GM18508 (cell line): ENCODE measurements around the gene TULP4.
"Not testable (repeated sequence)": the region's sequence is repeated elsewhere in the genome, so short reads cannot be mapped to it uniquely, and the experiment has no call there.

ENCODE experiments used
- ATAC-seq: cut with Tn5 transposase; IDR thresholded peaks from one replicate; pipeline ENCODE4 v1.9.1; 2021; ENCODE audit warnings: moderate number of reproducible peaks; ENCODE audit not compliant: insufficient read depth, unreplicated experiment

TULP4 gene

DNA sequence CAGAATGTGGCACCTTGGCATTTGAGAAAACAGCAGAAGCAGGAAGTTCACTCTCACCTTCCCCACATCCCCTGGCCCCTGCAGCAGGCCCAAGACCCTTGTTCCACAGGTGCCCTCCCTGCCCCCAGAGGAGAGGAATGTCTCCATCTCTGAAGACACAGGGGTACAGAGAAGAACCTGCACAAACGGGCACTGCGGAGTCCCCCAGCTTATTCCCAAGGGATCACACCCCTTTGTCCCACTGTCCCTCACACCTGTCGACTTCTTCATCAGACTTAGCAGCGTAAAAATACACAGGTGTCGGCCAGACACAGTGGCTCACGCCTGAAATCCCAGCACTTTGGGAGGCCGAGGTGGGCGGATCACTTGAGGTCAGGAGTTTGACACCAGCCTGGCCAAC, 204.8 kb downstream of the TULP4 start:
- ATAC-seq = no peak

DNA sequence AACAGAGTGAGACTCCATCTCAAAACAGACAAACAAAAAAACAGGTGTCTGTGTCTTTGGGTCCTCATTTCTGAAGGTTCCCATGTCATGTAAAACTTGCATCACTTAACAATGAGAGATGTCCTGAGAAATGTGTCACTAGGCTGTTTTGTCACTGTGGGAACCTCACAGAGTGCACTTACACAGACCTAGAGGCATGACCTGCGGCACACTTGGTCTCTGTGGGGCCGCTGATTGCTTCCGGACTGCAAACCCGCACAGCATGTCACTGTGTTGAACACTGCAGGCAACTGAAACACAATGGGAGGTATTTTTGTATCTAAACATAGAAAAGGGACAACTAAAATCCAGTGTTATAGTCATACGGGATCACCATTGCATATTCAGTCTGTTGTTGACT, 205.3 kb downstream of the TULP4 start:
- ATAC-seq = no peak

DNA sequence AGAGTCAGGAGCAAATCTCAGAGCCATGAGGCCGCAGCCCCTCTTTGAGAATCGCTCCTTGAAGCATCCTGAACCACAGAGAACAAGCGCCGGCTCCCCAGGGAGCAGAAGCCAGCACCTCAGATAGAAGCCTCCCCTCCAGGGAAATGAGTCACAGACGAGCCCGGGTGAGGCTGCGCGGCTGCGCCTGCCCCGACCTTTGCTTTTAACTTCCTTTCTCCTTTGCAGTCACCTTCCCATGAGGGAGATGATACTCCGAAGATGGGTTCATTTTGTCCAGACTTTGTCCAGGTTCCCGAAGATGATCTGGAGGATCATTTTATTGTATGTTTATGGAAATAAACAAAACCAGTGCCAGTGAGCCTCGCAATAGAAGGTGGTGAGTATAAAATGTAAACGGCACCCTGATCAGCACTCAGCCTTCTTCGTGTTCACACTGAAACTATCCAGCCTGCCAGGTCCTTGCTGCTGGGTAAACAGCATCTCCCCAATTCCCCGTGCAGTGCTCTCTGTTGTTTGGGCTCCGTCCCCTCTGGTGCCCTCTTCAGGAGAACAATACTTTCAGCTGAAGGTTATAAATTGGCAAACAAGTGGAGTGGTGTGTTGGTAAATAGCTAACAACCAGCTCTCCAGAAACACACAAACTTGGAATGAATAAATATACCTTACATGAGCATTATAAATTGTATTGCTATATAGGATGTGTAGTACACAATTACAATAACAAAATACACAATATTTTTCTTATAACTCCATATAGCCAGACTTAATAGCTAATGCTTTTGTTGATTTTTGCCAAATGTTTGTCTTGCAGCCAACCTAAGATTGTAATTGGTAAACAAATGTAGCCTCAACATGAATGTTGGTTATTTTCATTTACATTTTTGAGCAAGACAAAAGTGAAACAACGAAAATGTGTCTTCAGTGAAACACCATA, 206.2 kb downstream of the TULP4 start:
- ATAC-seq = peak; percentile 64

DNA sequence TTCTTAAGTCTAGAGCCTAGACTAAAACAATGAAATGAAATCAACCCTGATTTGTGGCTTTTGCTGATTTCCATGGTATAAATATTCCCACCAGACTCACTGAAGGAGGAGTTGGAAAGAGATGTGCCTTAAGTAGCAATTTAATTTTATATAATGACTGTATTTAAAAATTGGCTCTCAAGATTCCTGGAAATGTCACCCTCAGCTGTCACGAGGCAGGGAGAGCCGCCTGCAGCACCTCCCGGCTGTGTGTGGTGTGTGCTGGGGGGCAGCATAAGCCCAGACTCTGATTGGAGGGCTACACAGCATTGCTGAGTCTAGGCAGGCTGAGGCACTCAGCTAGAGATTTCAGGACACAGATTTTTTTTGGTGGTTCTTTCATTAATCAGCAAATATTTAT, 207.0 kb downstream of the TULP4 start:
- ATAC-seq = no peak

DNA sequence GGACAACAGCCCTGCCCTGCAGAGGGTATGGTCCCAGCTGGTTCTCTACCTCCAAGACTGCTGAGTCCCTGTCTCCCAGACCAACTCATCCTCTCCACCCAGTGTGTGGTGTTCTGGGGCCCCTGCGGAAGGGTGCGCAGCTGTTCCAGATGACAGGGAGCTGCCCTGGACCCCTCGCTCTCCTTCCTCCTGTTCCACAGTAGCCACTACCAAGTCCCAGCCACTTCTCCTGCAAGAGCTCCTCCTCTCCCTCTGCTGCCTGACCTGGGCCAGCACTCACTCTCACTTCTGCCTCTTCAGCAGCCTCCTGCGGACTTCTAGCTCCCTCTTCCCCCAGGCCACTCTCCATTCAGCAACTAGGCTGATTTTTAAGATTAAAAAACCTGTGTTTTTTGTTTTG, 207.5 kb downstream of the TULP4 start:
- no peak for ATAC-seq

DNA sequence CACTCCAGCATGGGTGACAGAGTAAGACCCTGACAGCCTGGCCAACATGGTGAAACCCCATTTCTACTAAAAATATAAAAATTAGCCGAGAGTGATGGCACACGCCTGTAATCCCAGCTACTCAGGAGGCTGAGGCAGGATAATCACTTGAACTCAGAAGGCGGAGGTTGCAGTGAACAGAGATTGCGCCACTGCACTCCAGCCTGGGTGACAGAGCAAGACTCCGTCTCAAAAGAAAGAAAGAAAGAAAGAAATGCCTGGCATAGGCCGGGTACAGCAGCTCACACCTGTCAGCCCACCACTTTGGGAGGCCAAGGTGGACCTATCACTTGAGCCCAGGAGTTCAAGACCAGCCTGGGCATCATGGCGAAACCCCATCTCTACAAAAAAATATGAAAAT, 208.7 kb downstream of the TULP4 start:
- ATAC-seq = not testable (repeated sequence)

DNA sequence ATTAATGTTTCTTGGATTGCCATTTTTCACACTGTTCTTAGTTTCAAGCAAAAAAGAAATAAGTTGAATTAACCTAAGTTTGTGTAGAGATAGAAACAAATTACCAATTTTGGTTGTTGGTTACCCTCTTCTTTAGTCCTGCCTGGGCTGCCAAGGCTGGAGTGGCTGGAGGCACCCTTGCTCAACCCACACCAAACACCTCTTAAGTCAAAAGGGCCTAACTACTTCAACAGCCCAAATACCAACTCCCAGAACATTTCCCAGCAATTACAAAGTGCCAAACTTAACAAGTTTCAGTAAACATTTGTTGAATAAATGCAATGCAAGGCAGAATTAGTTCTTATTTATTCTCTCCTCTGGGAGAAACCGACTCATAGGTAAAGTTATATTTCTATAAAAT, 209.5 kb downstream of the TULP4 start:
- no peak for ATAC-seq

DNA sequence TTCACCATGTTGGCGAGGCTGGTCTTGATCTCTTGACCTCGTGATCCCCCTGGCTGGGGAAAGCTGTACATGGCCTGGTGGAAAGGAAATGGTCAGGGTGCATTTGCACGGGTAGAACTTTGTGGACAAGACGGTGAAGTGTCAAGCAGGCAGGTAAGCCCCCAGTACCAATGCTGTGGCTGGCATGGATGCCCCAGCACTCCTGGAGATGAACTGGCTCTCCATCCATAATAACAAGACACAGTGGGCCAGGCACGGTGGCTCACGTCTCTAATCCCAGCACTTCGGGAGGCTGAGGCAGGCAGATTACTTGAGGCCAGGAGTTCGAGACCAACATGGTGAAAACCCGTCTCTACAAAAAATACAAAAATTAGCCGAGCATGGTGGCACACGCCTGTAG, 210.4 kb downstream of the TULP4 start:
- ATAC-seq = no peak

DNA sequence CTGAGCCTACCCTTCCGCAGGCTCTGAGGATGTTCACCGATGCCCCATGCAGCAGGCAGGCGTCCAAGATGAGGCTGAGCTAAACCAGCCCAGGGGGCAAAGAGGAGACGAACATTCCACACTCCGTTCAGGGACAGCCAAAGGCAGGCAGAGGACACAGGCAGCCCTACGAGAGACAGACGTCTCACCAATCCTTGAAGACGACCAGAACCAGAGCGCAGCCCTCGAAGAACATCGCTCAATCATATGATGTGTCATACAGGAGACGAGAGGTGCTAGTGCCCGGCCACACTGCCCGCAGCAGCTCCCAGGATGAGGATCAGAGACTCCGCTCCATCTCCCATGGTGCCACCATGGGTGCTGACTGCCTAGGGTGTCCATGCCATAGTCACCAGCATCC, 212.0 kb downstream of the TULP4 start:
- no peak for ATAC-seq

DNA sequence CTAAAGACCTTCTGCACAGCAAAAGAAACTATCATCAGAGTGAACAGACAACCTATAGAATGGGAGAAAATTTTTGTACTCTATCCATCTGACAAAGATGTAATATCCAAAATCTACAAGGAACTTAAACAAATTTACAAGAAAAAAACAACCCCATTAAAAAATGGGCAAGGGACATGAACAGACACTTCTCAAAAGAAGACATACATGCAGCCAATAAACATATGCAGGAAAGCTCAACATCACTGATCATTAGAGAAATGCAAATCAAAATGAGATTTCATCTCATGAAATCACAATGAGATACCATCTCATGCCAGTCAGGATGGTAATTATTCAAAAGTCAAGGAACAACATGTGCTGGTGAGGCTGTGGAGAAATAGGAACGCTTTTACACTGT, 215.6 kb downstream of the TULP4 start:
- ATAC-seq = not testable (repeated sequence)

DNA sequence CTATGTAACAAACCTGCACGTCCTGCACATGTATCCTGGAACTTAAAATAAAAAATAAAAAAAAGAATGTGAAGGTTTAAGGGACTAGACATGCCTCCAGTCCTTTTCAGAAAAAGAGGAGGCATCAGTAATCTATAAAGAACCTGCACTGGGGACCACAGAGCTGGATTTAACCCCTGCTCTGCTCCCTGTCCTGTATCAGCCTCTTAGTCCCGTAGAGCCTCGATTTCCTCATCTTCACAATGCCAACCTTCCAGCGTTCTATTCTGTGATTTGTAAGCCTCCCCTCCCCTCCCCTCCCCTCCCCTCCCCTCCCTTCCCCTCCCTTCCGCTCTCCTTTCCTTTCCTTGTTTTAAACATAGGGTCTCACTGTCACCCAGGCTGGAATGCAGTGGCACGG, 216.6 kb downstream of the TULP4 start:
- no peak for ATAC-seq

DNA sequence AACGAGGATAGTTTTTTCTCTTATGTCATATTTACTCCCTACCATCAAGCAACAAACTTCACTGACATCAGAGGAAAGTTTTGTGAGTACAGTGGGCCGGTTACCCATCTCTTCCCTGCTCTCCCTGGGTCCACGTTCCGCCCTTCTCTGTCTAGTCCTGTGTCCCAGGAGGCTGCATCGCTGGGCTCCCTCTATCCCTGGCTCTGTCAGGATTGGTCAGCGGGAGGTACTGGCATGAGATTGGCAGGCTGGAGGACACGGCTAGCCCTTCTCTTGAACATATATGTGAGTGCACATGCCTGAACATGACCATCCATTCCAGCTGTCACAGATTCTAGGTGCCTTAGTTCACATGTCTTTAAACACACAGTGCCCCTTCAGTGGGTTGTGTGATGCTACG, 217.4 kb downstream of the TULP4 start:
- ATAC-seq = no peak

DNA sequence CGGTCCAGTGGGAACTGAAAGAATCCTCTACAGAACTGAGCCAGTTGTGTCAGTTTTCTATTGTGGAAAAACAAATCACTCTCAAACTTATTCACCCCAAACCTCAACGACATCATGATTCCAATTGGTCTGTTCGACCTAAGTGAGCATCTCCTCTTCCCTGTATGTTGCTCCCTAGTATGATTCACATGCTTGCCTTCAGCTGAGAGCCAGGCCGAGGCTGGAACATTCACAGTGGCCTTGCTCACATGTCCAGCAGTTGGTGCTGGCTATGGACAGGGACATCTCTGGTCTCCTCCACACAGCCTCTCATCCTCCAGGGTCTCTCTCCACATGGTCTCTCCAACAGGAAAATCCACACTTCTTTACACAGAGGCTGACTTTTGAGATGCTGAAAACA, 219.3 kb downstream of the TULP4 start:
- ATAC-seq = no peak

DNA sequence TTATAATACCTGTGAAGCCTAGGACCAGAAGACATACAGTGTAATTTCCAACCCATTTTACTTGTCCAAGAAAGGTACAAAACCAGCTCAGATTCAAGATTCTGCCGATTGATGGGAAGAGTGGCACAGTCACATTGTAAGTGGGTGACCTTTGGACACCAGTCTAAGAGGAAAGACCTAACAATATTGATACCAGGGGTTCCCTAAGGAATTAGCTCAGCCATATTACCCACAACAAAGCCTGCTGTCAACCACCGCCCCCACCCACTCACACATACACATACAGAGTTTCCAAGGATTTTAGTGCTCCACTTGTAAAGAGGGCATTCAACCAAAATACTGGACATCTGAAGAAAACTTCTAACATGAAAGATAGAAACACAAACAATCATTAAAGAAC, 219.7 kb downstream of the TULP4 start:
- ATAC-seq = no peak

DNA sequence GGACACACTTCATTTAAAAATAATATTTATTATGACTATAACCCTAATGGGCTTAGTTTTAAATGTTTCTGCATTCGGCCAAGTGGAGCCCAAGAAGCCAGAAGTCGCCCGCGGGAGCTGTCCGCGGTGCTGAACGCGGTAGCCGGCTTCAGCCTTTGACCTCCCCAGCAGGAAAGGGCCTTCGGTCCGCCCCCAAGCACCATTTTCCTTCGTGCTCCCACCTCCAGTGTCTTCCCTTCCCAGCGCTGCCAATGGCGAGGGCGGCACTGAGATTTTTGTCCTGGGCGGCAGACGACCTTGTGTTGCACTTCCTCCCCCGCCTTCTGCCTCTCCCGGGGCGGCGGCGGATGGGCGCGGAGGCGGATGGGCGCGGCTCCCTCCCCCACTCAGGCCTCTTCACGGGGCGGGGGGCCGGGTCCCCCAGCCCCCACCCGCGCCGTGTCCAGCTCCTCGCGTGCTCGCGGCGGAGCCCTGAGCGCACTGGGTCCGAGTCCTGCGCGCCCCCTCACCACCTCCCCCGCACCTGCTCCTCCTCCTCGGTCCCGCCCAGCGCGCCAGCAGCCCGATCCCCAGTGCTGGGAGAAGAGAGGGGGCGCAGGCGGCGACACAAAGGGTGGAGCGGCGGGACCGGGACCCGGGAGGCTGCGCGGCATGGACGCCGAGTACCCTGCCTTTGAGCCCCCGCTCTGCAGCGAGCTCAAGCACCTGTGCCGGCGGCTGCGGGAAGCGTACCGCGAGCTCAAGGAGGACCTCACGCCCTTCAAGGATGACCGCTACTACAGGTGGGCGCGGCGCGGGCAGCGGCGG, 224.0 kb downstream of the TULP4 start:
- ATAC-seq = no peak

DNA sequence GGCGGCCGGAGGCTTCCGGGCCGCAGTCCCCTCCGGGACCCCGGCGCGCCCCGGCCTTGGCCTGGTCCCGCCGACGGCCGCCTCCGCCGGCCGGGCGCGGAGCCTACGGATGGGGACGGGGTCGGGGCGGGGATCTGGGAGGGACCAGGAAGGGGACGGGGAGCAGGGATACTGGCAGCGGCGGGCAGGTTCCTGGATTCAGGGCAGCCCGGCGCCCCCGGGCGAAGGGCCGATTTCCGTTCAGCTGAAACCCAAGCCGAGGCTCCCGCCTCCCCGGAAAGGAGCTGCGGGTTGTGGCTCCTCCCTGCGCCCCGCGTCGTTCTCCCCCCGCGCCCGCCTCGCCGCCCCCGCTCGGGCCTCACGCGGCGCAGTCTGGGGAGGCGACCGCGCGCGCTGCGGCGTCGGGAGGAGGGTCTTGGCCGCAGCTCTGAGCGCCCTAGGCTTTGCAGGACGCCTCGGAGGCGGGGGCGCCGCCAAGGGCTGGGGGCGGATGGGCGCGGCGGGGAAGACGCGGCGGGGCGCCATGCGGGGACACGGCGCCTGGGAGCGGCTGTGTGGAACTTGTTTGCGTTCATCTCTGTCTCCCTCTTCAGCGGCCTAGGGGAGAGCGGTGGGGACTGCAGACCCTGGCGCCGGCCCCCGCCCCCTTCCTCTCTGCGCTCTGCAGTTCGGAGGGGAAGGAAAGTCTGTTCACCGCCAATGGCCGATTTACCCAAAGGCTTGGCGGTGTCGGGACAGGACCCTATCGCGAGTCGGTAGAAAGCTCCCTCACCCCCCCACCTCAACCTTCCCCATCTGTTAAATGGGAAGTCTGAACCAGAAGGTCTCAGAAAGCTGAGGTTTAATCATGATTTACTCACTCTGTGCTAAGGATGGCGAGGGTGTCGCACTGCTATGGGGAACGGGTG, 224.9 kb downstream of the TULP4 start:
- ATAC-seq = no peak

DNA sequence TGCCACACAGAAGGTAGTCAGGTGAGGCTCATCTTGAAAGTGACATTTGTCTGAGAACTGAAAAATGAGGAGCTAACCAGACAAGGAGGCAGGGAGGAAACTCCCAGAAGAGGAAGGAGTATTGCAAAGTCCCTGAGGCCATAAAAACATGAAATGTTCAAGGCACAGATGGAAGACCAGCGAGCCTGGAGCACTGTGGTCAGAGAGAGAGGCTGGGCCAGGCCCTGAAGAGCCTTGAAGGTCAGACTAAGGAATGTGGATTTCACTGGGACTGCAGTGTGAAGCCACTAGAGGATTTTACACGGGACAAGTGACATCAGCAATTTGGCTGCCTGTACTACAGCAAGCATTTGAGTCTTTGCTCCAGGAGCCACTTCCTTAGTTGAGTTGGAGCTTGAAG, 226.5 kb downstream of the TULP4 start:
- no peak for ATAC-seq

DNA sequence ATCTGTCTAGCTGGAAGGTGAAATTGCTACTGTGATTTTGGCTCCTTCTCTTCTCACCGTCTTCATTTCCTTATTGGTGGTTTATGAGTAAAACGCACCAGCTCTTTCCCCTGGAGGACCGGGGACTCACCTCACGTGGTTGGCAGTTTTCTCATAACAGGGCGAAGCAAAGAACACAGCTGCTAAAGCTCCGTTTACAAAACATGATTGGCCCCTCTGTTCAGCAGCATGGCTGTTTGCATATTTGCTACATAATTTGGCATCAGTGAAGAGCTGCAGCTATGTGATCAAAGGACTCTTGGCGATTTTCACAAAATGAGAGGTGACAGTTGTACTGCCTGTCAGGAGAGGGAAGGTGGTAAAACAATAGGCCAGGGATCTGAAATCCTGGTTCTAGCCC, 227.1 kb downstream of the TULP4 start:
- ATAC-seq = no peak

DNA sequence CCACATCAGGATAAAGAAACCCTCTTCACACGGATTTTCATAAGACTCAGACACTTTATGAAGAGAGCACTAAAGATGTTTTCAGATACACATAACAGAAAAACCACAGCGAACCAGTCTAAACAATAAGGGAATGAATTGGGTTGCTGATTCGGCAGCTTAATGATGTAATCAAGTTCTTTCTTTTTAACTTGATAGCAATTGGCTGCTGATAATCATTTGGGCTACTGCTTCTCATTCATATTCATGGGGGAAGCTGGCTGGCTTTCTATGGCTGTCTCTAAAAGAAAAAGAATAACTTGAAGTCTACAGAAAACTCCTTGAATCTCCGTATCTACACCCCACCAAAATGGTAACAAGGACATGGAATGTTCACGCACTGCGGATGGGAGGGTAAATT, 227.6 kb downstream of the TULP4 start:
- no peak for ATAC-seq

DNA sequence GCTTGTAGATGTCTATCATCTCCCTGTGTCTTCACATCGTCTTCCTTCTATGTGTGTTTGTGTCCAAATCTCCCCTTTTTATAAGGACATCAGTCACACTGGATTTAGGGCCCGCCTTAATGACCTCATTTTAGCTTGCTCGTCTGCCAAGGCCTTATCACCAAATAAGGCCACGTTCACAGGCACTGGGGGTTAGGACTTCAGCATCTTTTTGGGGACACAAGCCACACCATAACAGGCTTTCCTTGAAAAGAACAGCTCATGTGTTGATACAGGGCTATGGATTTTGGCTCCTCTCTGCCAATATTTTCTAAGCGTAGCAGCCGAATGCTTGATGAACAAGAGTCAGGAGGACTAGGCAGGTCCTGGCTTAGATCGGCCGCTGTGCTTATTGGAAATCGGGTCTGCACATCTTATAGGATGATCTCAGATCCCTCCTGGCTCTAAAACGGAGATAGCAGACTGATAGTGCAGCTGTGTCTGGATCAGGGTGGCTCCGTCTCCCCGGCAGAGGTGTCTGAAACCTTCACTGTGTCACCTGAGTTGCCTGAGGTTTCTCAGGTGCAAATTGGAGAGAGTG, 231.4 kb downstream of the TULP4 start:
- no peak for ATAC-seq
